ENCODE measurements around the gene MRPL58.
"Not testable (repeated sequence)": the region's sequence is repeated elsewhere in the genome, so short reads cannot be mapped to it uniquely, and the experiment has no call there.

Gene MRPL58
- long read RNA-seq, donor 1, transcript MRPL58-201 (6 exons, 890 nt), result major isoform, 14 of 18 reads
- long read RNA-seq, donor 1, partial matches to known transcripts, result 0 of 18 reads
- long read RNA-seq, donor 1, other reads (novel, unspliced or antisense), result 0 of 18 reads
- long read RNA-seq, donor 2, partial matches to known transcripts, result 0 of 3 reads
- long read RNA-seq, donor 2, other reads (novel, unspliced or antisense), result 0 of 3 reads
- long read RNA-seq, donor 3, transcript MRPL58-201 (6 exons, 890 nt), result major isoform, 6 of 9 reads
- long read RNA-seq, donor 3, partial matches to known transcripts, result 0 of 9 reads
- long read RNA-seq, donor 3, other reads (novel, unspliced or antisense), result 0 of 9 reads
- long read RNA-seq, donor 4, transcript MRPL58-201 (6 exons, 890 nt), result major isoform, 9 of 10 reads
- long read RNA-seq, donor 4, partial matches to known transcripts, result 0 of 10 reads
- long read RNA-seq, donor 4, other reads (novel, unspliced or antisense), result 0 of 10 reads
- long read RNA-seq, donor 5, transcript MRPL58-201 (6 exons, 890 nt), result major isoform, 9 of 9 reads
- long read RNA-seq, donor 5, partial matches to known transcripts, result 0 of 9 reads
- long read RNA-seq, donor 5, other reads (novel, unspliced or antisense), result 0 of 9 reads
- long read RNA-seq, donor 6, transcript MRPL58-201 (6 exons, 890 nt), result major isoform, 7 of 9 reads
- long read RNA-seq, donor 6, partial matches to known transcripts, result 0 of 9 reads
- long read RNA-seq, donor 6, other reads (novel, unspliced or antisense), result 0 of 9 reads
- long read RNA-seq, donor 7, result 0 reads
- long read RNA-seq, donor 8, transcript MRPL58-201 (6 exons, 890 nt), result major isoform, 5 of 7 reads
- long read RNA-seq, donor 8, partial matches to known transcripts, result 0 of 7 reads
- long read RNA-seq, donor 8, other reads (novel, unspliced or antisense), result 0 of 7 reads

- DNase-seq, result peak; percentile 99
Observed at GRCh38 chr17:75012346-75013091, at the start of gene MRPL58. Gene MRPL58, plus strand, starts transcription at chr17:75012670. Its CDS starts 17 bp downstream, at chr17:75012687.

- DNase-seq, result no peak
Observed at GRCh38 chr17:74963656-74964055, 48.8 kb upstream of the MRPL58 start.

DNA sequence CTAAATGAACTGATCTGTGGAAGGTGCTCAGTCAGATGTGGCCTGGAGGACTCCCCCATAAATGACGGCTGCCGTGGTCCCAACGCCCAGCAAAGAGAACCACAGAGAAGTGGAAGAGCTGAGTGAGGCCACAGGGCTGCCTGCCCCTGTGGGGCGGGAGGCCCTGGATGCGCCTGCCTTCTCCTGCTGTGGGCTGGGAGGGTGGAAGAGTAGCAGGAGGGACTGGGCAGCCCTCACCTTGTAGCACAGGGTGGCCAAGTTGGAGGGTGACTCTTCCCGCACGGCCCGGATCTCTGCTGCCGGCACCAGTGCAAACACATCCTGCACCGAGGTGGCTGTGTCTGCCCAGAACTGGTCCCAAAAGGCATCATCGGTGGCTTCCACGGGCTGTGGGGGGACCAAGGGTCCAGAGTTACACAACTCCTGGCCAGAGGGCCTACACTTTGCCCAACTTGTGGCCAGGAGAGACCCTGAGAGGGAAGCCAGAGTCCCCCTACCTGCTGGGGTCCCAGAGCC, 48.2 kb upstream of the MRPL58 start:
- no peak for DNase-seq

GRCh38 chr17:74964988-74965622, 47.4 kb upstream of the MRPL58 start:
- DNase-seq, result no peak

DNA sequence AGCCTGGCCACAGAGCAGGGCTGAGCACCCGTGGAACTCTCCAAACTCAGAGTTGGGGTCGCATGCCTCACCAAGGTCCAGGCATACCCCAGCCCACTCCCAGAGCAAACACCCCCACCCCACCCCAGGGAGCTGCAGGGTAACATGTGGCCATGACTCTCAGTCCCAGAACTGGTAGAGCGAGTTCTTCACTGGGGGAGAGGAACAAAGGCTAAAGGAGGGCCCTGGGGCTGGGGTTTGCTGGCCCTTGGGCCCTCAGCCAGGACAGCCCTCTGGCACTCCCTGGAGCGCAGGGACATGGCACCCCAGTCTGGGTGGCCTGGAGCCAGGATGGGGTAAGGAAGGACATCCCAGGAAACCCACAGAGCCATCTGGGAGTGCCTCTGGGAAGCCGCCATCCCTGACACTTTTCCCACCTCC, 44.1 kb upstream of the MRPL58 start:
- DNase-seq, result no peak

DNA sequence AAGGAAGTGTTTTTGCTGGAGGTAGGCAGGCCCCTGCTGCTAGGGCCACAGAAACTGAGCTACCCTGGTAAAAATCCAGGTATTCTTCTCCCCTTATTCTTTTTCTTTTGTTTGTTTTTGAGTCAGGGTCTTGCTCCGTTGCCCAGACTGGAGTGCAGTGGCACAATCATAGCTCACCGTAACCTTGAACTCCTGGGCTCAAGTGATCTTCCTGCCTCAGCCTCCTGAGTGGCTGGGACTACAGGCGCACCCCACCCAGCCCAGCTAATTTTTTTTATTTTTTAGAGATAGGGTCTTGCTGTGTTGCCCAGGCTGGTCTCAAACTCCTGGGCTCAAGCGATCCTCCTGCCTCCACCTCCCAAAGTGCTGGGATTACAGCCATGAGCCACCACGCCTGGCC, 43.0 kb upstream of the MRPL58 start:
- not testable (repeated sequence) for DNase-seq

GRCh38 chr17:74970395-74970794, 42.1 kb upstream of the MRPL58 start:
- no peak for DNase-seq

DNA sequence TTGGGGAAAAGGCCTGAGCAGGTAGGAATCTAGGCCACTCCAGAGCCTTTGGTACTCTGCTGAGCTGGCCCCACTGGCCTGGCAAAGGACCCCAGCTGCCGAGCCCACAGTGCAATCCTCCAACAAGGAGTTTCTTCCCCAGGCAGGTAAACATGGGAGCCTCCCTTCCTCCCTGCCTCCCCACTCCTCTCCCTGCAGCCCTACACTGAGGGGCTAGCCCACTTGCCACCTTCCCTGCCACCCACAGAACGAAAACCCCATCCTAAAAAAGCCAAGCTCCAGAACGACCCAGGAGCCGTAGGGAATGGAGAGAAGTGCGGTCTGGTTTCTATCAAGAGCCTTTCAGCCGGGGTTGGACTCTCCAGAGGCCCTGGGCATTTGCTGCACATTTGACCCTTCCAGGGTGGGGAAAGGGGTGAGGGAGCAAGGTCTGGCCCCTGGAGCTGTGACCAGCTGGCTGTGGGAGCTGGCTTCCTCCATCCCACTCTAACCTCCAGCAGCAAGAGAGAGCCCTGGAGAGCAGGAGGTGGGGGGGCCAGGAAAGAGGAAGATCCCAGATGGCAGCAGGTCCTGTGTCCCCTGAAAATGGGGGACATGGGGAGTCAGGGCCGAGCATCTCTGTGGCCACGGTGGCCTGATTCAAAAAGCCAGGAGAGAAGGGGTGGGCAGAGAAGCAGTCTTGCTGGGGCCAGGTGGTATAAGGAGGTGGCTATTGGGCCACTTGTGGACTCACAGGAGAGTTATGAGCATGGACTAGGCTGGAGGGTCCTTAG, 41.2 kb upstream of the MRPL58 start:
- DNase-seq, result no peak

DNA sequence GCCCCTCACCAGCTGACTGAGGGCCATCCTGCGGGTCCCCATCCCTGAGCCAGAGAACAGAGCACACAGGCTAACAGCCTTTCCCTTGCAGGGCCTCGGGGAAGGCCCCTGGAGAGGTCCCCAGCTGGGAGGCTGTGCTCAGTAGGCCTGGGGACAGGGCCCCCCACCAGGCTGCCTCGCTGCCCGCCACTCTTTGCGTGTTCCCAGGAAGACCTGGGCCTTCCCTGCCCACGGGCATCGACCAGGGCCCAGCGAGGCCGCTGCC, 40.7 kb upstream of the MRPL58 start:
- DNase-seq, result peak; percentile 60

DNA sequence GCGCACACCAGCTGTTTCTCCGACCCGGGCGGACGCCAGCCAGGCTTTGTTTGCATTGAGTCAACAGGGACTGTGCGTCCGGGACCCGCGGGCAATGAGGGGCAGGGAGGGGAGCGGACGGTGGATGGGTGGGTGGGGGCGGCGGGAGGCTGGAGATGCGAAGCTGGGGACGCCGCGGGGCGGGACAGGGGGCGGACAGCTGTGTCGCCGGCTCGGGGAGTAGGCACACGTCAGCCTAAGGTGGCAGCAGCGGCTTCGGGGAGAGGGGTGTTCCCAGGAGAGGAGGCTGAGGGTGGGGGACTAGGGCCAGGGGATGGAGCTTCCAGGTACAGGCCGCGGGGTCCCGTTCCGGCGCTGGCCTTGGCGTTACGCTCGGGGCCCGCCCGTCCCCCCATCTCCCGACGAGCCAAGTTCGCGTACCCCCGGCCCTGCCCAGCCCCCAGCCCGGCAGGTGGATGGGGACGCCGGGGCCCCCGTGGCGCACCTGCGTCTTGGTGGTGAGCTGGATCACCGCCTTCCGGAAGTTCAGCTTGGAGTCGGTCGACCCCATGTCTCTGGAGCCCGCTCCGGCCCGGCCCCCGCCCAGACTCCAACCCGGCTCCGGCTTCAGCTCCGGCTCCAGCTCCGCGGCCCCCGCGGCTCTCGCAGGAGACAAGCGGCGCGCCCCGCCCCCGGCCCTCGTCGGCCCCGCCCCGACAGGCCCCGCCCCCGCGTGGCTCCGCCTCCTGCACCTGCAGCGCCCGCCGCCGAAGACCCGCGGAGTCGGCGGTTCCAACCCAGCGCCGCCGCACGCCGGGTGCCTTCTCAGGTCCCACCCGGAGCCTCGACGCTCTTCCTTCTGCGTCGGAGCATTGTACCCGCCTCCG, 40.1 kb upstream of the MRPL58 start, which contains the start of gene HID1:
Gene HID1 (minus strand): TSS at position 653 of the 866 bp plus-strand sequence. CDS start 103 bp downstream, at position 550.
- peak; percentile 68 for DNase-seq

GRCh38 chr17:74972973-74973328, 39.5 kb upstream of the MRPL58 start:
- DNase-seq, result peak; percentile 62

GRCh38 chr17:74975943-74976342, 36.5 kb upstream of the MRPL58 start:
- no peak for DNase-seq

GRCh38 chr17:74977802-74978201, 34.7 kb upstream of the MRPL58 start:
- DNase-seq, result no peak

DNA sequence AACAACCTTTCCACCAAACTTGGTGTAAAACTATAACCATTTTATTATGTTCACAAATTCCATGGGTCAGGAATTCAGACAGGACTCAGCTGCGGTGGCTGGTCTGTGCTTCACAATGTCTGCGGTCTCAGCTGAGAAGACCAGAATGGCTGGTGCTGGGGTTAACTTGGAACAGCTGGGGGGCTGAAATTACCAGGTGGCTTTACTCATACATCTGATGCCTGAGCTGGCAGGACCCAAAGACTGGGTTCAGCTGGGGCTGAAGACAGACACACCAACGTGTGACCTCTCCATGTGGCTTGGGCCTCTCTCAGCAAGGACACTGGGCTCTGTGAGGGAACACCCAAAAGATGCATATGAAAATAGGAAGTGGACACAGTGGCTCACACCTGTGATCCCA, 34.2 kb upstream of the MRPL58 start:
- no peak for DNase-seq

DNA sequence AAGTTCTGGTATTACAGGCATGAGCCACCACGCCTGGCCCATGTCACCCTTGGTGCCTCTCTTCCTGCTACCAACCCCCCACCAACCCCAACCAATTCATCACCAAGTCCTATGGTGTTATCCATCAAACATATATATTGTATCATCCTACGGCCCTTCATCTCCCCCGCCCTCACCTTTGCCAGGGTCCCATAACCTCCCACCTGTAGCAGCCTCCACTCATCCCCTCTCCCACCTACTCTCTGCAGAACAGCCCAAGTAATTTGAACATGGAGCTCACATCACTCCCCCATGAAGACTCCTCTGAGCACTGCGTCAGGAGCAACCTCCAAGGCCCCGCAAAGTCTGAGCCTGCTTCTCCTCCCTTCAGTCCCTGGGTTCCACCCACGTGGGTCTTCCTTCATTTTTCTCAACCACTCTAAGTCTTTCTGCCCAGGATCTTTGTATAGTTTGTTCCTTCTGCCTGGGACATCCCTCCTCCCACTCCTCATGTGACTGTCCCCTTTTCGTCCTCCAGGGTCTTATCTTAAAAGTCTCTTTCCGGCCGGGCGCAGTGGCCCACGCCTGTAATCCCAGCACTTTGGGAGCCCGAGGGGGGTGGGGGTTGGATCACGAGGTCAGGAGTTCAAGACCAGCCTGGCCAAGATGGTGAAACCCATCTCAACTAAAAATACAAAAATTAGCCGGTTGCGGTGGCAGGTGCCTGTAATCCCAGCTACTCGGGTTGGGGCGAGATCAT, 32.9 kb upstream of the MRPL58 start:
- no peak for DNase-seq

GRCh38 chr17:74981318-74981978, 31.0 kb upstream of the MRPL58 start:
- no peak for DNase-seq

DNA sequence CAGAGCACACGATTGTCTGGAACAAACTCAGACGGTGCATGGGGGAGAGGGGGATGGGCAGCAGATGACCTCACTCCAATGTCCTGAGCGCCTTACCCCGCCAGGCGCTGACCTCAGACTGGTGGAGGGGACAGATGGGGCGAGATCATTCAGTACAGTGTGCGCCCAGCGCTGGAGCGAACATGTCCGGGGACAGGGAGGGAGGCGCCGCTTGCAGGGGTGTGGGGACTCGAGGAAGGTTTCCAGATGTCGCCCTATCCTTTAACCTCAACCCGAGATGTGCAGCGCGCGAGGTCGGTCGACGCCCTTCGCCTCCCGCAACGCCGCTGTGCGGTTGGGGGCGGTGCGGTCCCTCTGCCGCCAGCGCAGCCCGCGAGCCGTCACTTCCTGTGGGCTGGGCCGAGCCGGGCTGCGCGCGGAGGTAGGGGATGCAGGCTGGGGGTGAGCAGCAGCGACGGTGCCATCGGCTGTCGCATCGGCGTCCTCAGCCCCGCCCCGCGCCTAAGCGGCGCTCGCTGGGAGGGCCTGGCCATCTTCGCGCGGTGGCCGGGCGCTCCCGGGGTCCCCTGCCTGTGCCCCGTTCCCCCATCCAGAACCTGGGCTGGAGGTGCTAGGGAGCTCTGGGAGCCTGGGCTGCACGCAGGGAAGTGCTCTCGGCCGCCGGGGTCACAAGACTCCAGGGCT, 30.3 kb upstream of the MRPL58 start:
- peak; percentile 93 for DNase-seq

- DNase-seq, result not testable (repeated sequence)
Observed at GRCh38 chr17:74982663-74983313, 29.7 kb upstream of the MRPL58 start.

Data from right kidney (tissue), 9 donors.